Anterior cingulate cortex (tissue), 58 donors: ENCODE measurements around the gene CDHR5.

Source experiments
- DNase-seq, 58 donors: peaks; one replicate each; lab custom pipeline; 2025; lab: John Stamatoyannopoulos, UW

Gene CDHR5

GRCh38 chr11:625636-626268 lies 997 bp upstream of the CDHR5 start:
- DNase-seq, result no peak

DNA sequence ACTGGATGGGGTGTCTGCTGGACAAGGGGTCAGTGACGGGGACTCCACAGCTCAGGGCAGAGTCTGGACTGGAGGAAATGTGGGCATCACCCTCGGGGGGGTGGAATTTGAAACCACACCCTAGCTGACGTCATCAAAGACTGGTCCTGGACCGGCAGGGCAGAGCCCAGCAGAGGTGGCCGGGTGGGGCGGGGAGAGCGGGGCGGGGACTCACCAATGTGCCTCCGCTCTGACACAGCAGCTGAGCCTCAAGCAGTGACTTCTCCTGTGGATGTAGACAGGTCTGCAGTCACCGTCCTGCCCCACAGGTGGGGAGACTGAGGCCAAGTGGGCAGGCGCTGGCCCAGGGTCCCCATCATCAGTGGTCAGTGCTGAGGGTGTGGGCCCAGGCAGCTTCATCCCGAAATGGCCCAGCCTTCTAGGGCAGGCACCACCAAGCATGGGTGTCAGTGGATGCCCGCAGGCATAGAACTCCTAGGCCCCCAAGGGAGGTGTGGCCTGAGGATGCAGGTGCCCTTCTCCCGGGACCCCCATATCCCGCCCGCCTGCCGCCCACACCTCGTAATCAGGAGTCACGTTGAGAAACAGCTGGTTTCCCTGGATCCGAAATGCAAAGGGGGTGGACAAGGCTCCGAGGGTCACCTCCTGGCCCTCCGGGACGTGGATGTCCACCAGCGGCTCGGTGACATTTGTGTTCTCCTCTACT lies 603 bp downstream of the CDHR5 start:
- DNase-seq, result no peak

DNA sequence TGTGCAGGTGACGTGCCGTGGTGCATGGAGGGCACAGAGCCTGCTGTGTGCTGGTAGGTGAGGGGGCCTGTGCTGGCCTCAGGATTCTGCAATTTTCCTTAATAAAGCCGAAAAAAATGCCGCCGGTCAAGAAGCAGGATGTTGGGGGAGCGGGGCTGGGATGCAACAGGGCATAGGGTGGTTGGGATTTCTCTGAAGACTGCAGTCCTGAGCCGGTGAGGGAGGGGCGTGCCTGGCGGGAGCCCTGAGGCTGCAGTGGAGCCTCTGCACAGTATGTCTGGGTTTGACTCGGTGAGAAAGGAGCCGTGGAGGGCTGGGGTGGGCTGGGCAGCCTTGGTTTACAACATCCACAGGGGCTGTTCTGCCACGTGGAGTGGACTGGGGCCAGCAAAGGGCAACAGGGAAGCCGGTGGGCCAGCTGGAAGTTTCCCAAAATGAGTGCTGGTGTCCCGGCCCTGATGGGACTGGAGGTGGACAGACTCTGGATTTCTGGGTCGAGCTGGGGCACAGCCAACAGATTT lies 1.3 kb downstream of the CDHR5 start:
- no peak for DNase-seq

GRCh38 chr11:621838-622237 lies 2.9 kb downstream of the CDHR5 start:
- DNase-seq, result no peak

- DNase-seq, result no peak
Measured at GRCh38 chr11:620935-621814, 3.6 kb downstream of the CDHR5 start.

GRCh38 chr11:620201-620600 lies 4.6 kb downstream of the CDHR5 start:
- no peak for DNase-seq

- DNase-seq, result no peak
Measured at GRCh38 chr11:619628-620050, 5.1 kb downstream of the CDHR5 start.

- no peak for DNase-seq
Measured at GRCh38 chr11:618856-619627, 5.7 kb downstream of the CDHR5 start.

GRCh38 chr11:617912-618682 lies 6.7 kb downstream of the CDHR5 start:
- no peak for DNase-seq

DNA sequence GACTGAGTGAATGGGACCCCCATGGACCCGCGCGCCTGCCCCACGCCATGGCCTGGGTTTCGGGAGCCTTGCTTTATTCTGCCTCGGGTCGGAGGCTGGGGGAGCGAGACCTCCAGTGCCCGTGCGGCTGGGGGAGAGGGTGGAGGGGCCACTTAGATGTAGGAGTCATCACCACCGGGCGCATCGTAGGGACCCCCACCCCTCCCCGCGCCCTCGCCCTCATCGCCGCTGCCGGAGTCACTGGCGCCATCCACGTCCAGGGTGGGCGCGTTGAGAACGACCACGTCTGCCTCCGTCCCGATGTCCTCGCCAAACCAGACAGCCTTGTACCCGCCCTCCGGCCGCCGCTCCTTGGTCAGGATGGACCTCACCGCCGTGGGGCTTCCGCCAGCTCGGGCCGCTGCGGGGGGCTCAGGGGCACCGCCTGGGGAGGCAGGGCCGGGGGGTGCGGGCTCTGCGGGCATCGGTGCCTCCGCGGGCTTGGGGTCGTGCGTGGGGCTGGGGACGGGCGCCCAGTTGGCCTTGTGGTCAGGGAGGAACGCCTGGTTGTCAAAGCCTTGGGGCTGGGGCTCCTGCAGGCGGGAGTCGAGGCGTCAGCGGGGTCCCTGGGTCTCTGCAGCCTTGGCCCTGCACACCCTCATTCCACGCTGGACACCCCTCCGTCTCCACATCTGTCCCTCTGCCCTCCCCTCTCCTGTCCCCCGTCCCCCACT lies 7.4 kb downstream of the CDHR5 start:
- DNase-seq, result no peak

DNA sequence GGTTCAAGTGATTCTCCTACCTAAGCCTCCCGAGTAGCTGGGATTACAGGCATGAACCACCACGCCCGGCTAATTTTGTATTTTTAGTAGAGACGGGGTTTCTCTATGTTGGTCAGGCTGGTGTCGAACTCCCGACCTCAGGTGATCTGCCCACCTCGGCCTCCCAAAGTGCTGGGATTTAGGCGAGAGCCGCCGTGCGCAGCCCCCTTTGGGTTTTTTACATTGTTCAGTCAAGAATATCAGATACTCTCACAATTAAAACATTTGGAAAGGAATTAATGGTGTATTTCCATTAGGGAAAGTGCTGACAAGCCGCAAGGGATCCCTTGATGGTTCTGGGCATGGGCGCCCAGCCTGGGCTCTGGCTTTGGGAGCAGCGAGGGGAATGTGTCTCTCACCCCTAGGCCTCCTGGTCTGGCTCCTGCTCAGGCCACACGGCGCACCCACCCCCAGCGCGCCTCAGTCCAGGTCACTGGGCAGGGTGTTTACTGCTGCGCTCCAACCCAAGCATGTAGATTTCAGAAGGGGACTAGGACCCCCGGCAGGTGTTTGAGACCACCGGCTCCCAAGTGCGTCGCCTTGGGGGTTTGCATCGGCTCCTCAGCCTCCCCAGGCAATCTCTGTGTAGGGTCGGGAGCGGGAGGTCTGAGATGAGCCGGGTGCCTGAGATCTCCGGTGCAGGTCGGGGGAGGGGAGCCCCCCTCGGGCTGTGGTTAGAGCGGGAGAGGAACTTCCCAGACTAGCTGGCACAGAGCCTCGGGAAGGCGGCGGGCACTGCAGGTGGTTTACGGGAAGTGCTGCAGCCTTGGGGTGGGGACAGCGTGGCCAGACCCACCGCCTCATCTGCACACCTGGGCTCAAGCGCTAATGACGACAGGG lies 8.2 kb downstream of the CDHR5 start:
- no peak for DNase-seq

GRCh38 chr11:615504-616319 lies 9.0 kb downstream of the CDHR5 start, which contains the start of gene IRF7:
IRF7 (minus strand) TSS chr11:615950; CDS start chr11:615364, 586 bp downstream.
- peak in 55 of 58 donors; percentile 11 to 89 (median 76) for DNase-seq

DNA sequence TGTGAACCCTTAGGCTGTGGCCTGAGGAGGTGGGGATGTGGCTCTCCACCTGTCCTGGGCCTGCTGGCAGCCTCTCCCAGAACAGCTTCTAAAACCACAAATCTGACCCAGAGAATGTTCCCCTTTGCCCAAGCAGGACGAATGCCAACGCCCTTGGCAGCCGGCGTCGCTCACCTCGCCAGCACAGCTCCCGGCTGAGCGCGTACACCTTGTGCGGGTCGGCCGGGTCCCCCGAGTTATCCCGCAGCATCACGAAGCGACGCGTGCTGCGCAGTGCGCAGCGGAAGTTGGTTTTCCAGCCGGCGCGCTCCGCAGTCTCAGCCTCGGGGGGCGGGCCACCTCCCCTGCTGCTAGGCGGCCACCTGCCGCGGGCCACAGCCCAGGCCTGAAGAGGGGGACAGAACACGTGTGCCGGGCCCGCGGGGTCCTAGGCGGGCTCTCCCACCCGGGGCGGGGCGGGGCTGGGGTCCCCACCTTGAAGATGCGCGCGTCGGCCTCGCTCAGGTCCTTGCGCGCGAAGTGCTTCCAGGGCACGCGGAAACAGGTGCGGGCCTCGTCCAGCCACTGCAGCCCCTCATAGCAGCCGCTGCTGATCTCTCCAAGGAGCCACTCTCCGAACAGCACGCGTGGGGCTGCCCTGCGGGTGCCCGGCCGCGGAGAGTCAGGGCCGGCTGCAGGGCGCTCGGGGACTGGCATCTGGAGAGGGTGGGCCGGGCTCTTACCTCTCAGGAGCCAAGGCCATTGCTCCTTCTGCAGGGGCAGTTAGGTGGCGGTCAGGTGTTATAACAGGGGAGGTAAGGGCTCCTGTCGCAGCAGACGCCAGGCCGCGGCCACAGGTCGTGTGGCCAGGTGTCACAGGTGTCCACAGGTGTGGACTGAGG lies 9.9 kb downstream of the CDHR5 start:
- no peak for DNase-seq

GRCh38 chr11:614021-614622 lies 10.6 kb downstream of the CDHR5 start:
- no peak for DNase-seq

DNA sequence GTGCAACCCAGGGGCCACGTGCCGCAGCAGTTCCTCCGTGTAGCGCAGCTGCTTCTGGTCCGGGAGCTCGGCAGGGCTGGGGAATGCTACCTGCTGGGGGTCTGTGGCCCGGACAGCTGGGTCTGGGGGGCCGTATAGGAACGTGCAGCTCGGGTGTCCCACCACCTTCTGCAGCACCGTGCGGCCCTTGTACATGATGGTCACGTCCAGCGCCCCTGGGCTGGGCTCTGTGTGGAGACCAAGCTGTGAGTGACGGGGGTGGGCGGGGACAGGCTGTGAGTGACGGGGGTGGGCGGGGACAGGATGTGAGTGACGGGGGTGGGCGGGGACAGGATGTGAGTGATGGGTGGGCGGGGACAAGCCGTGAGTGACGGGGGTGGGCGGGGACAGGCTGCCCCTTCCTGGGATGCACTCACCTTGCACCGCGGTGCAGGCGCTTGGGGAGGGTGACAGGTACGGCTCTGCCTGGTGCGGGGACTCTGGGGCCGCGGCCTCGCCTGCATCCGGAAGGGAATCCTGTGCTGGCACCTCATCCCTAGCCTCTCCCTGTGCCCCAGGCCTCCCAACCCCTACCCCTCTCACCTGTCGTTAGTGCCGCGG lies 11.3 kb downstream of the CDHR5 start:
- peak in 8 of 58 donors; percentile 26 to 57 (median 33) for DNase-seq
